IMR-90 (cell line): ENCODE results near the gene ZBTB24.

Experiments used
- CEBPB ChIP-seq: IDR thresholded peaks from 2 replicates; pipeline ENCODE4 v1.6.1; 2012; ENCODE audit warnings: low read depth, low read length, improper control_type of control experiment
- CTCF ChIP-seq: conservative IDR thresholded peaks from 2 replicates; pipeline ENCODE4 v1.5.1; 2012; ENCODE audit warnings: mild to moderate bottlenecking, low read depth, low read length, improper control_type of control experiment
- MAZ ChIP-seq: IDR thresholded peaks from 2 replicates; pipeline ENCODE4 v1.6.1; 2012; ENCODE audit warnings: low read depth, mild to moderate bottlenecking, low read length, improper control_type of control experiment, moderate library complexity, borderline replicate concordance
- NFE2L2 ChIP-seq: fragments of 150-350 bp; IDR thresholded peaks from 2 replicates; pipeline ENCODE4 v1.6.1; 2016; ENCODE audit warnings: low read depth, mild to moderate bottlenecking, low read length
- POLR2A ChIP-seq: IDR thresholded peaks from 2 replicates; pipeline ENCODE4 v1.6.1; 2012; ENCODE audit warnings: mild to moderate bottlenecking, low read depth, low read length
- RAD21 ChIP-seq: IDR thresholded peaks from 2 replicates; pipeline ENCODE4 v1.6.1; 2012; ENCODE audit warnings: low read length, improper control_type of control experiment

DNA sequence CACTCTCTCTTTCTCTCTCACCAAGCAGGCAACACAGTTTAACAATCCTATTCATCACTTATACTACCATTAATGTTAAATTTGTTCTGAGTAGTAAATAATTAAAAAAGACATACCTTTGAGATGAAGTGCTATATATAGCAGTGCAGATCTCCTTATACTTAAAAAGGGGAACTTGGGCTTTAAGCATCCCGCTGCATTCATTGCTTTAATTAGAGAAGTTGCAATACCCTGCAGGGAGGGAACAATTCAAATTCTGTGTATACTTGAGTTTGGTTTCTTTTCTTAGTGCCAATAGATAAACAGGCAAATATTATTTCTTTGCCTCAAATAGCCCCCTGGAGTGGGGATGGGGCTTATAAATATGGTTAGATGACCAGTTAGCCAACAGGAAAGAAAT lies 10.8 kb upstream of the ZBTB24 start:
- no peak for TF ChIP-seq CTCF
- TF ChIP-seq POLR2A = no peak
- no peak for TF ChIP-seq RAD21
- no peak for TF ChIP-seq MAZ
- TF ChIP-seq CEBPB = no peak
- no peak for TF ChIP-seq NFE2L2
